Loucy (cell line): ENCODE measurements around the gene PCK1.

ENCODE experiments used
- CTCF ChIP-seq: fragments of 200-600 bp; sonication (generic); conservative IDR thresholded peaks from 2 replicates; pipeline ENCODE4 v1.5.1; 2014; ENCODE audit warnings: mild to moderate bottlenecking, antibody characterized with exemption, low read length
- EZH2phosphoT487 ChIP-seq: fragments of 200-600 bp; IDR thresholded peaks from 2 replicates; pipeline ENCODE4 v1.6.1; 2018; ENCODE audit warnings: antibody characterized with exemption, mild to moderate bottlenecking, moderate library complexity, borderline replicate concordance

DNA sequence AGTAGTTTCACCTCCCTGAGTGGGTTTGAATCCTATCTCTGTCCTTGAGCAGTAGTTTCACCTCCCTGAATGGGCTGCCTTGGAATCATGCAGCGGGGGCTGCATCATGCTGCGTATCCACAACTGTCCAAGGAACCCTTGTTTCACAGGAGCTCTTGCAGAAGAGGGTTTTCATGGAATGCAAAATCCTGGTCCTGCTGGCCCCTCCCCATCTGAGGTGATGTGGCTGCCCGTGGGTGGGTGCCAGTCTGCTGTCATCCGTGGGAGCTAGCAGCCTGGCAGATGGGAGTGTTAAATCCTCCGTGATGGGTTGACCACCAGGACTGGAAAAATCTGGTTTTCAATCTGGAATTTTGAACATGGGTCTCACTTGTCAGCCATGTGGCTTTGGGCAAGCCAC is 37.6 kb downstream of the PCK1 start:
- TF ChIP-seq CTCF, result no peak
- no peak for TF ChIP-seq EZH2phosphoT487
